ENCODE data around the gene IGF2R. TPM values are rescaled to one million over a fixed set of nuclear protein-coding genes. Genes with fewer than 3 reads are reported as not detected.

IGF2R gene
- total and polyA plus RNA-seq, 8 donors: 56.5 to 153 (median 60.4) TPM

GRCh38 chr6:160115421-160115820, 146.5 kb downstream of the IGF2R start:
- H3K4me3 ChIP-seq: no peak overlapping the region
- no peak for DNase-seq
- H3K36me3 ChIP-seq: peaks cover 0 to 30% of the 10 kb centered on the region in 2 donors
- H3K27ac ChIP-seq: no peak overlapping the region
- no peak for ATAC-seq
- H3K9me3 ChIP-seq: peaks cover 0 to 6% of the 10 kb centered on the region in 2 donors
- no peak for TF ChIP-seq CTCF (IDR thresholded peaks at IDR 0.05)
- H3K27me3 ChIP-seq: no peaks in the 10 kb centered on the region
- intact Hi-C loops (cut with DNase I): no loop called here
- H3K4me1 ChIP-seq: no peaks in the 10 kb centered on the region

GRCh38 chr6:160116411-160116810, 147.5 kb downstream of the IGF2R start:
- H3K27me3 ChIP-seq: no peaks in the 10 kb centered on the region
- no peak for ATAC-seq
- no peak overlapping the region for H3K4me3 ChIP-seq
- H3K9me3 ChIP-seq: peaks cover 0 to 6% of the 10 kb centered on the region in 2 donors
- H3K27ac ChIP-seq: no peak overlapping the region
- intact Hi-C loops (cut with DNase I): no loop called here
- peaks cover 0 to 30% of the 10 kb centered on the region in 2 donors for H3K36me3 ChIP-seq
- no peak for TF ChIP-seq CTCF (IDR thresholded peaks at IDR 0.05)
- DNase-seq: no peak
- H3K4me1 ChIP-seq: no peaks in the 10 kb centered on the region

GRCh38 chr6:160117137-160117536, 148.3 kb downstream of the IGF2R start:
- TF ChIP-seq CTCF (IDR thresholded peaks at IDR 0.05): no peak
- no peak for ATAC-seq
- intact Hi-C loops (cut with DNase I): no loop called here

GRCh38 chr6:160118620-160119229, 149.8 kb downstream of the IGF2R start:
- H3K4me1 ChIP-seq: no peaks in the 10 kb centered on the region
- H3K36me3 ChIP-seq: peaks cover 0 to 23% of the 10 kb centered on the region in 2 donors
- H3K27ac ChIP-seq: no peak overlapping the region
- DNase-seq (no peak), ATAC-seq (no peak)
- H3K27me3 ChIP-seq: no peaks in the 10 kb centered on the region
- no peak for TF ChIP-seq CTCF (IDR thresholded peaks at IDR 0.05)
- H3K4me3 ChIP-seq: no peak overlapping the region
- intact Hi-C loops (cut with DNase I): no loop called here
- H3K9me3 ChIP-seq: peaks cover 0 to 6% of the 10 kb centered on the region in 2 donors

More at GRCh38 chr6:160117137-160117536, 148.3 kb downstream of the IGF2R start:
- no peaks in the 10 kb centered on the region for H3K27me3 ChIP-seq
- no peak overlapping the region for H3K4me3 ChIP-seq
- H3K36me3 ChIP-seq: peaks cover 0 to 30% of the 10 kb centered on the region in 2 donors
- H3K9me3 ChIP-seq: peaks cover 0 to 6% of the 10 kb centered on the region in 2 donors
- H3K4me1 ChIP-seq: no peaks in the 10 kb centered on the region
- no peak for DNase-seq
- no peak overlapping the region for H3K27ac ChIP-seq

- TF ChIP-seq CTCF (IDR thresholded peaks at IDR 0.05): no peak
- ATAC-seq (no peak), DNase-seq (no peak)
- Histone ChIP-seq H3K27me3 (no peaks in the 10 kb centered on the region), H3K4me1 (no peaks in the 10 kb centered on the region), H3K36me3 (peaks cover 0 to 21% of the 10 kb centered on the region in 2 donors), H3K27ac (no peak overlapping the region), H3K4me3 (no peak overlapping the region), H3K9me3 (peaks cover 0 to 6% of the 10 kb centered on the region in 2 donors)
- intact Hi-C loops (cut with DNase I): no loop called here
Observed at GRCh38 chr6:160120087-160120486, 151.2 kb downstream of the IGF2R start.
